Heart left ventricle (tissue), 13 donors: ENCODE data around the gene ELFN1.

Experiments used
- CTCF ChIP-seq, 12 donors: fragments of 200-600 bp; sonication (generic) in 4 of 12; IDR thresholded peaks; one replicate each; pipeline versions ENCODE4 v1.5.0 to v1.8.0; 2018 to 2022; ENCODE audit warnings: antibody characterized with exemption in 12 of 12, mild to moderate bottlenecking in 5 of 12
- POLR2A ChIP-seq, 2 donors: fragments of 450-650 bp; IDR thresholded peaks; one replicate each; pipeline ENCODE4 v1.6.1; 2017; ENCODE audit warnings: antibody characterized with exemption in 2 of 2, mild to moderate bottlenecking in 2 of 2, moderate library complexity in 2 of 2
- donor health status: ischemic (EF 13 %, LVEDD 7.1; RV severe dilation, severe dysfunction).
- donor health status: DM: no; HTN: yes; CAD: no.
- donor health status: DM: no; HTN: no; CAD: no.
- donor health status: ischemic (EF 25% LVEDD 6.9; RV normal size, moderate dysfunction).
- donor health status: ischemic (EF 25% LVEDD 5.7; RV mildly dilated, moderate dysfunction).
- donor health status: ischemic (EF 35%, LVEDD 5.7; RV mildly dilated, moderate dysfunction).
- donor health status: nonischemic (EF 11% LVEDD 7.7; RV severe dilation, severe dysfunction).
- donor health status: DM: yes; HTN: yes; CAD: no.
- donor health status: PGD.
- donor health status: ischemic (EF 29% LVEDD 5.4; RV normal size, mild dysfunction).
- donor health status: nonischemic (EF 23%, LVEDD 6.1; RV moderate dilation, normal function).

- TF ChIP-seq CTCF (IDR thresholded peaks at IDR 0.05) (no peak), POLR2A (IDR thresholded peaks at IDR 0.05) (no peak)
Measured at GRCh38 chr7:1662101-1662500, 8.0 kb upstream of the ELFN1 start.
